DMS 273 treated with DMSO at 0.1 percent for 48 hours (cell line): ENCODE measurements around the gene ASPSCR1.

Experiments used
- DNase-seq: peaks from one replicate; lab custom pipeline; 2025; lab: John Stamatoyannopoulos, UW

The ASPSCR1 gene

GRCh38 chr17:81977211-81977808 lies at the start of gene ASPSCR1:
Gene ASPSCR1, plus strand, starts transcription at chr17:81977629. Its CDS starts 18 bp downstream, at chr17:81977647.
- peak; percentile 64 for DNase-seq

- peak; percentile 82 for DNase-seq
Observed at GRCh38 chr17:81927653-81928543, 49.5 kb upstream of the ASPSCR1 start, which contains the start of gene MAFG. Gene MAFG, minus strand, starts transcription at chr17:81927735. Its CDS starts 4,550 bp downstream, at chr17:81923185.

GRCh38 chr17:81928544-81929252 lies 48.7 kb upstream of the ASPSCR1 start:
- DNase-seq, result no peak

- no peak for DNase-seq
Observed at GRCh38 chr17:81929253-81930141, 47.9 kb upstream of the ASPSCR1 start.

GRCh38 chr17:81930142-81931125 lies 47.0 kb upstream of the ASPSCR1 start:
- no peak for DNase-seq

- no peak for DNase-seq
Observed at GRCh38 chr17:81931189-81931556, 46.3 kb upstream of the ASPSCR1 start.

- DNase-seq, result peak; percentile 46
Observed at GRCh38 chr17:81931557-81932332, 45.7 kb upstream of the ASPSCR1 start.

- no peak for DNase-seq
Observed at GRCh38 chr17:81932333-81932983, 45.0 kb upstream of the ASPSCR1 start.

- DNase-seq, result no peak
Observed at GRCh38 chr17:81933178-81933699, 44.2 kb upstream of the ASPSCR1 start.

- no peak for DNase-seq
Observed at GRCh38 chr17:81934098-81934757, 43.2 kb upstream of the ASPSCR1 start.

GRCh38 chr17:81934850-81935708 lies 42.4 kb upstream of the ASPSCR1 start:
- DNase-seq, result no peak

GRCh38 chr17:81935709-81936084 lies 41.7 kb upstream of the ASPSCR1 start:
- no peak for DNase-seq

- DNase-seq, result no peak
Observed at GRCh38 chr17:81939218-81939617, 38.2 kb upstream of the ASPSCR1 start.

- DNase-seq, result no peak
Observed at GRCh38 chr17:81939881-81940385, 37.5 kb upstream of the ASPSCR1 start.

GRCh38 chr17:81940538-81941483 lies 36.6 kb upstream of the ASPSCR1 start:
- no peak for DNase-seq
